ENCODE measurements around the gene CASP5.

Gene CASP5

GRCh38 chr11:104967534-104968354 lies 55.2 kb downstream of the CASP5 start:
- no peak for DNase-seq (ENCODE audit: low spot score)

DNA sequence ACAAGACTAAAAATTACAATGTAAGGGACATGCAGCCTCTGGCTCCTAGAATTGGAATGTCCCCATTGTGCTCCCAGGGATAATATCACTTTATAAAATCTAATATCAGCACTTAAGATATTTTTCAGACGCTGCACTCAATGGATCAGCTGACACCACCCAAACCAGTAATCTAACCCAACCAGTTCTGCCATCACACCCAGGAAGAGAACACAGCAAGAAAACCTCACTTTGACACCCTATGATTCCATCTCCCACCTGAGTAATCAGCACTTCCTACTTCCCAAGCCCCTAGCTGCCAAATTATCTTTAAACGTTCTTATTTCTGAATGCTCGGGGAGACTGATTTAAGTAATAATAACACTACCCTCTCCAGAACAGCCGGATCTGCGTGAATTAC lies 57.2 kb downstream of the CASP5 start:
- DNase-seq (ENCODE audit: low spot score): no peak

DNA sequence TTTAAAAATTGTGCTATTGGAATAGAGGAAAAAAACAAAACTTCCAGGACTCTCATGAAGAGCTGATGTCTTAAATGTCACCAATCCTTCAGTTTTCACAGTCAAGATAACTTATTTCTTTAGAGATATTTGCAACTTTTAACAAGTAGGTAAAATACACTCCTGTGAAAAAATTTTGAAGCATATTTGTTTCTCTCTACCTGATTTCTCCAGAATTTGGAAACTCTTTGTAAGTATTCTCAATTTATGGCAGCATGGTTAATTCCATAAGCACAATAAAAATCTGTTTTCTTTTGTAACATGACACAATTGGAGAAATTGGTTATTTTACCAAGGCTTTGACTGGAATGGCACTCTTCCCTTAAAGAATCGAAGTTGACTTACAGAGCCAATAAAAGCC lies 58.7 kb downstream of the CASP5 start:
- DNase-seq (ENCODE audit: low spot score): no peak

GRCh38 chr11:104962852-104963251 lies 60.1 kb downstream of the CASP5 start:
- no peak for DNase-seq (ENCODE audit: low spot score)

DNA sequence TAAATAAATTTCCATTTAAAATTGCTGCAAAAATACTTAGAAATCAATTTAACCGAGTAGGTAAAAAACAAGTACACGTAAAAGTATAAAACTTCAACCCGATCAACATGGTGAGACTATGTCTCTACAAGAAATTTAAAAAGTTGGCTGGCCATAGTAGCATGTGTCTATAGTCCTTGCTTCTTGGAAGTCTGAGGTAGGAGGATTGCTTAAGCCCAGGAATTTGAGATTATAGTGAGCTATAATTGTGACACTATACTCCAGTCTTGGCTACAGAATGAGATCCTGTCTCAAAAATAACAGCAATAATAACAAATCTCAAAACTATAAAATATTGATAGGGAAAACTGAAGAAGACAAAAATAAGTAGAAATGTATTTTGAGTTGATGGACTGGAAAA lies 65.7 kb downstream of the CASP5 start:
- no peak for DNase-seq (ENCODE audit: low spot score)

DNA sequence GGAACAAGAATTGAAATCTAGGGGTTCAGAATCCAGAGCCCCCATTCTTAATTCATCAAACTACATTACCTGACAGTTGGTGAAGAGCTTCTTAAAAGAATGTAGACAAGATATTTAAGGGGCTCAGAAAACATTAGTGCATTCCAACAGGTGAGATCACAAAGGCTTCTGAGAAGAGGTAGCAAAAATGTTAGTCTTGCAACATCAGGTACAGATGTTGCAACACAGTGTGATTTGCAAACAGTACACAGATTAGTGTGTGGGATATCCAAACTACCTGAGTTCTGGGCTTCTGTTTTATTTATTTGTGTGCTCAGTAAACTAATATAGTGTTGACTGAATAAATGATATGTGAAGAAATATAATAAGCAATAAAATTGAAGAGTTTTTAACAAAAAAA lies 66.4 kb downstream of the CASP5 start:
- no peak for DNase-seq (ENCODE audit: low spot score)

DNA sequence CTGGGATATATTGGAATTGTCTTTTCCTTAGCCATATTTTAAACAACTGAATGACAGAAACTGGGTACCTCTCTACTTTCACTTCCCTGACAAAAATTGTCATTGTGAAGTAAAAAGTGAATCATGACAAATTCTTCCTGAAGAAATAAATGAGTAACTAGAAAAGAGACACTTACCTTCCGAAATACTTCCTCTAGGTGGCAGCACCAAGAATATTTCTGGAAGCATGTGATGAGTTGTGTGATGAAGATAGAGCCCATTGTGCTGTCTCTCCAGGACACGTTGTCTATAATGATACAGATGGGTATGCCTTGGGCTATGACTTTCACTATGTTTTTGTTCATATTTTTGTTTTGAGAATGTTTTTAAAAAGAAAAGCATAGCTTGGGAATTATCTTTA lies 76.1 kb downstream of the CASP5 start:
- DNase-seq (ENCODE audit: low spot score): peak; percentile 18
